Lower lobe of right lung (tissue), 2 donors: ENCODE results near the gene TMEM175. TPM values are rescaled to one million over a fixed set of nuclear protein-coding genes. Genes with fewer than 3 reads are reported as not detected.

Experiments used
- ATAC-seq, 2 donors: fragments of 200-7000 bp; cut with Tn5 transposase; one replicate each; pipeline ENCODE4 v1.9.1; 2020 to 2022; ENCODE audit warnings: mild to moderate bottlenecking in 2 of 2, moderate library complexity in 2 of 2
- DNase-seq: peaks from one replicate; pipeline ENCODE4 v3.0.0-alpha.2; 2020
- H3K27ac ChIP-seq: fragments of 200-600 bp; one replicate; pipeline ENCODE4 v1.8.0; 2022
- H3K27me3 ChIP-seq: fragments of 200-600 bp; one replicate; pipeline ENCODE4 v1.8.0; 2022; ENCODE audit warnings: low read depth
- H3K36me3 ChIP-seq: fragments of 200-600 bp; one replicate; pipeline ENCODE4 v1.8.0; 2022; ENCODE audit warnings: mild to moderate bottlenecking
- H3K4me1 ChIP-seq: fragments of 200-600 bp; one replicate; pipeline ENCODE4 v1.8.0; 2022
- H3K4me3 ChIP-seq: fragments of 200-600 bp; one replicate; pipeline ENCODE4 v1.8.0; 2022; ENCODE audit warnings: mild to moderate bottlenecking
- H3K9me3 ChIP-seq: fragments of 200-600 bp; one replicate; pipeline ENCODE4 v1.8.0; 2022
- CTCF ChIP-seq: fragments of 200-600 bp; IDR thresholded peaks from one replicate; pipeline ENCODE4 v1.8.0; 2022; ENCODE audit warnings: antibody characterized with exemption, mild to moderate bottlenecking
- intact Hi-C: fragments of 100-400 bp; cut with DNase I; formaldehyde crosslinking; loops from one replicate; pipeline ENCODE4 v1.11.0; 2022
- total RNA-seq: library from RNA; stranded (reverse); fragmentation: NEBNext Ultra II Directional; extraction: Animal tissue kit (Norgen Biotek cat#: 25700); gene quantifications from one replicate; pipeline ENCODE4 v1.2.1, GENCODE V29; 2021
- donor health status: DM: no; HTN: yes; CAD: no; lungs with severe emphysema.

Gene TMEM175
- total RNA-seq, 1 donor from 2014 or later: 45.3 TPM

GRCh38 chr4:991451-992296 lies 59.4 kb downstream of the TMEM175 start:
- Histone ChIP-seq H3K4me1 (peaks cover 27% of the 10 kb centered on the region), H3K4me3 (no peak overlapping the region), H3K27ac (peak overlapping the region; percentile 72), H3K27me3 (peaks cover 2% of the 10 kb centered on the region), H3K36me3 (no peaks in the 10 kb centered on the region), H3K9me3 (no peaks in the 10 kb centered on the region)
- TF ChIP-seq CTCF: no peak
- intact Hi-C loops: no loop called here
- no peak for DNase-seq
- ATAC-seq: no peak

GRCh38 chr4:992297-993110 lies 60.2 kb downstream of the TMEM175 start:
- intact Hi-C loops: no loop called here
- H3K4me1 ChIP-seq: peaks cover 29% of the 10 kb centered on the region
- H3K27me3 ChIP-seq: peaks cover 10% of the 10 kb centered on the region
- no peaks in the 10 kb centered on the region for H3K36me3 ChIP-seq
- no peak for TF ChIP-seq CTCF
- ATAC-seq (peak; percentile 85 to 92), DNase-seq (peak; percentile 85)
- H3K27ac ChIP-seq: peak overlapping the region; percentile 72
- H3K4me3 ChIP-seq: peak overlapping the region; percentile 24
- no peaks in the 10 kb centered on the region for H3K9me3 ChIP-seq

GRCh38 chr4:993111-994029 lies 61.1 kb downstream of the TMEM175 start, which contains the start of gene SLC26A1:
Gene SLC26A1 (minus strand): TSS chr4:993404. CDS start chr4:991703, 1,701 bp downstream.
- peaks cover 18% of the 10 kb centered on the region for H3K27me3 ChIP-seq
- intact Hi-C loops: no loop called here
- no peak for DNase-seq
- no peak for ATAC-seq
- H3K4me1 ChIP-seq: peaks cover 29% of the 10 kb centered on the region
- H3K36me3 ChIP-seq: no peaks in the 10 kb centered on the region
- H3K9me3 ChIP-seq: no peaks in the 10 kb centered on the region
- TF ChIP-seq CTCF: no peak
- H3K27ac ChIP-seq: peak within 1 kb of the TSS; percentile 72
- H3K4me3 ChIP-seq: peak within 1 kb of the TSS; percentile 24

DNA sequence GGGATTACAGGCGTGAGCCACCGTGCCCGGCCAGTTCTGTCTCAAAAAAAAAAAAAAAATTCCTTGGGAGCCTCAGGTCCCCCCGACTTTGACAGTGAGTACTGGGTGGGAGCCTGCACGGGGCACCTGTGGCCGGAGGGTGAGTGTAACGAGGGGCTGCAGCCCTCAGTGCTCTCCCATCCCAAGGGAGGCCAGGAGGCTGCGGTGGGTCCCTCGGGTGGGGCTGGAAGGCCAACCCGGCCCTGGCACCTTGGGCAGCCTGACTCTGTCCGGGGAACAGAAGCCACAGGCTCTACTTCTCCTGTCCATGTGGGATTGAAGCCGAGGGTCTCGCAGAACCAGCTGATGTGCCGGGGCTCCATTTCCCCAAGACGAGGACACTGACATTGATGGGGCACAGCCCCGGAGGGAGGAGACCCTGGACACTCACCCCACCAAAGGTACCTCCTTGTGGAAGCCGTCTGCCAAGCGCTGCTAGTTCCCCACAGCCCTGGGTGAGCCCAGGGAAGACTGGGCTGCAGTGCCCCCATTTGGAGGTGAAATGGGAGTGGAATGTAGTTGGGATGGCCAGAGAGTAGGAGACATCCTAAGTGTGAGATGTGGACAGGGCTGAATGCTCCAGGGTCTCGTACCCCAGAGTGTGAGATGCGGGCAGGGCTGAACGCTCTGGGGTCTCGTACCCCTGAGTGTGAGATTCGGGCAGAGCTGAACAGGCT lies 63.2 kb downstream of the TMEM175 start:
- intact Hi-C loops: no loop called here
- peaks cover 27% of the 10 kb centered on the region for H3K27me3 ChIP-seq
- TF ChIP-seq CTCF: no peak
- no peaks in the 10 kb centered on the region for H3K36me3 ChIP-seq
- no peak for ATAC-seq
- peaks cover 28% of the 10 kb centered on the region for H3K4me1 ChIP-seq
- no peaks in the 10 kb centered on the region for H3K9me3 ChIP-seq
- H3K27ac ChIP-seq: no peak overlapping the region
- DNase-seq: no peak
- H3K4me3 ChIP-seq: no peak overlapping the region
